ENCODE results near the gene MID1.

MID1 gene

DNA sequence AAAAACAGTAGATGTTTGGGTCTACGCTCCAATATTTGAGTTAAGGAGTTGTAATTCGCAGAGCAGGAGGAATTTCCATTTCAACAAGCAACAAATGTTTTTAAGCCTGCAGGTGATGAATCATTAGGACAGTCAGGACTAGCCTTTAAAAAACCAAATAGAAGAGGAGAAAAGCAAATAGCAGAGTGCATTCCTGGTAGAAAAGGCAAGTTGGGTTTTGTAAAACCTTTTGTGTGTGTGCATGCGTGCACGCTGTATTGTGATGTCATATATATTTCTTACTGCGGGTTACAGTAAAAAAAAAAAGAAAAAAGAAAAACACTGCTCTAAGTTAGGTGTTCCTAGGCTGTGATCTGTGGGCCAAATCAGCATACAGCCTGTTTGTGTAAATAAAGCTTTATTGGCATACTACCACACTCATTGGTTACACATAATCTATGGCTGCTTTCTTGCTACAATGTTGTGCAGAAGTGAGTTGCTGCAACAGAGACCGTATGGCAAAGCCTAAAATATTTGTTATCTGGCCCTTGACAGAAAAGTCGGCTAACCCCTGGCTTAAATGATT is 135.6 kb downstream of the MID1 start:
- no peak for DNase-seq

DNA sequence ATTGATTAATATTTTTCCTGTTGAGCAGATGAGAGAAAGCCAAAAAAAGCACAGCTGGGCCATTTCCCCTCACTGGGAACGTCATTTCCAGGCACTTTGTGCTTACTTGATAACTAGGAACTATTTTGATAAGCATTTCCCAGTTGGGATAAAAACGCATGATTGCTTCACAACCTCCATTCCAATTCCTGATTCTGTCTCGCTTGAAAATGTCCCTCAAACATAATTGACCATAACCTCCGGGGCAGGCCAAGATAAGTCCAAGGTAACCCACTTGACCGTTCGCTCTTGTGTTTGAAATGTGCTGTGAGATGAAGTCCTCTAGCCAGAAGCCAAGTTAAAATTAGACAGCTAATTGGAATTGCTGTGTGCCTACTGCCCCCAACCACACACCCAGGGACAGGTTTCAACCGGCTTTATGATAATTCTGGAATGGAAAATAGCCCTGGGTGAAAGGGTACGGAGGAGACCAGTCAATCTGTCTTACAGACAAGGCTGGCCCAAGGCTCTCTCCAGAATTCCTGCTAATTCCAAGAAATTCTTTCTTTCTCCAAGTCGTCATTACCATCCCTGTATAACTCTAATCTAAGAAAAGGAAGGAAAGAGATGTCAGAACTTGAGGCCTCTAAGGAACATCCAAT is 137.1 kb downstream of the MID1 start:
- no peak for DNase-seq

DNA sequence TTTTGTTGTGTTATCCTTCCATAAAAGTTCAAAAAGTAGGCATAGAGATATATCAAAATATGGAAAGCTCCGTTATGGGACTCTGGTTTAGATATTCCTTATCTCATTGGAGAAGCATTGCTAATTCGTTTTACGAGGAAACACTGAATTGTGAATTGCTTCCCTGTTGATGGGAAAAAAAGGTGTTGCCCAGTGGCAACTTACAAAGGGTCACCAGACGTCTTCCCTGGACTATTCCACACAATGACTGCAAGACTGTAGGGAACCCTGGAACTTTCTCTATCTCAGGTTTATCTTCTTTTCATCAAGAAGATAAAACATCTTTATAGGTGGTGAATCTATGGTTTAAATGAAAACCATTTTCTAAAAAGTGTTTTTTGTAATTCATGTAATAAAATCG is 137.7 kb downstream of the MID1 start:
- DNase-seq: no peak

DNA sequence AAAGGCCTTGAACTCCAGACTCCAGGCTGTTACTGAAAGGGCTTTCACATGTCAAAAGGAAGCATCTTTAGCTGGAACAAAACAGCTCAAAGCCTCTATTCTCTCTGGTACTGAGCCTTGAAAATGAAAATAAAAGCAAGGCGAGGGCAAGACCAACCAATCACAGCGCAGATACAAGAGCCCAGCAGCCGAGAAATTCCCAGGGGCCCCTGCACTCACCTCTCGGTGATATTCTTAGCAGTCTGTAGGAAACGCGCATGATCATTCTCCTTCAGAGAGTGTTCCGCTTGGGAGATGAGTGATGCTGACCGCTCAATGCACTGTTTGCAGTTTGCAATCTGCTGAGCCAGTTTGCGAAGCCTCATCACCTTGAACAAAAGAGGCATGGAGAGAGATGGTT is 138.1 kb downstream of the MID1 start:
- DNase-seq: peak; percentile 50

DNA sequence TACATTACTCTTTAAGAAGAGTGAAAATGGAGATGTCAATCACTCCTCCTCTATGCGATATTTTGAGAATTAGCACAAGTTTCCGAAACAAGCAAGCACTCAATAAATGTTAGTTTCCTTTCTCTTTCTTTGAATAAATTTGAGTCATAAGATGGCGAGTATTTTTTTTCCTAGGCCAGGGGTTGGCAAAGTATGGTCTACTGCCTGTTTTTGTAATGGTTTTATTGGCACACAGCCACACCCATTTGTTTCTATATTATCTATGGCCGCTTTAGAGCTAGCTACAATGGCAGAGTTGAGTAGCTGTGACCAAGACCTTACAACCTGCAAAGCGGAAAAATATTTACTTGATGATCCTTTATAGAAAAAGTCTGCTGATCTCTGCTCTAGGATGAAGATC is 139.5 kb downstream of the MID1 start:
- no peak for DNase-seq

DNA sequence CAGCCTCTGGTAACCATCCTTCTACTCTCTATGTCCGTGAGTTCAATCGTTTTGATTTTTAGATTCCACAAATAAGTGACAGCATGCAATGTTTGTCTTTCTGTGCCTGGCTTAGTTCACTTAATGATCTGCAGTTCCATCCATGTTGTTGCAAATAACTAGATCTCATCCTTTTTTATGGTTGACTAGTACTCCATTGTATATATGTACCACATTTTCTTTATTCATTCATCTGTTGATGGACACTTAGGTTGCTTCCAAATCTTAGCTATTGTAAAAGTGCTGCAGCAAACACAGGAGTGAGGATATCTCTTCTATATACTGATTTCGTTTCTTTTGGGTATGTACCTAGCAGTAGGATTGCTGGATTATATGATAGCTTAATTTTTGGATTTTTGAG is 140.9 kb downstream of the MID1 start:
- DNase-seq: no peak

DNA sequence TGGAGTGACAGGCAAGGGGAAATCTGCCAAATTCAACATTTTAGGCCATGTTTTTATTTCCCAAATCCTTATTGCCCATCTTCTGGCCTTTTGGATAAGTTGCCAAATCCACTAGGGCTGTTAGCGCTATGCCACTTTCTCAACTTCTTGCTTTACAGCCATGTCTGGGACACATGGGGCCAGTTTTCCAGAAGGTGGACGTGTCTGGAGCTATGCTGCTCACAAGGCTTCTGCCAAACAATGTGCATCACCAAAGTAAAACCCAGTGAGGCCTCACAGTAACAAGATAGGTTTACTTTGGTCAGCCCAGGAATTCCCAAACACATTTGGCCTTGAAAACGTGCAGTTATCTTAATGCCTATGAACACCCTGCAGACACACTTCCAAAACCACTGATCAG is 142.9 kb downstream of the MID1 start:
- no peak for DNase-seq

DNA sequence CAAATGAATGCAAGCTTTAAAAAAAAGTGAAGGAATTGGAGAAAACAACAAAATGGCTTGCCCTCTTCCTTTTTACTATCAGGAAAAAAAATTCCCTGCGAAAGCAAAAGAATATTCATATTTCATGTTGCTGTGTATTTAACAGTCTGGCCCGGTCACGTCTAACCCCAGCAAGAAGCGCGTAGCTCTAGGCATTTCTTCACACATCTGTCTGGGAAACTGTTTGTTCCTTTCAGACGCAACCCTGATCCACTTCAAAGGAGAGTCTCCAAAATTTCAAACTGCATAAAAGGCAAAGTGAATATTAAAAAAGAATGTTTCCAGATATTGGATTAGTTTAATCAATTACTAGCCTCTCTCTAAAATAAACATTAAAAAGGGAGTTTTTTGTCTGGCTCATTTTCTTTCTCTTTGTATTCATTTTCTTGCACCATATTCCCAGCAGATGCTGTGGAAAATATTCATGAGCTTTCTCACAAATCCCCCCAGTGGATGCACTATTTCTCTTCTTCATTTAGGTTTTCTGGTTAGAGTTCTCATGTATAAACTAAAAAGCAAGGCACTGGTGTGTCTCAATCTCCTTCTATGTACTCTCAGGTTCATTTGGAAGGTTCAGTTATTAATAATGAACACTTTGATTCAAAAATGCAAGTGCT is 145.3 kb downstream of the MID1 start:
- DNase-seq: no peak

DNA sequence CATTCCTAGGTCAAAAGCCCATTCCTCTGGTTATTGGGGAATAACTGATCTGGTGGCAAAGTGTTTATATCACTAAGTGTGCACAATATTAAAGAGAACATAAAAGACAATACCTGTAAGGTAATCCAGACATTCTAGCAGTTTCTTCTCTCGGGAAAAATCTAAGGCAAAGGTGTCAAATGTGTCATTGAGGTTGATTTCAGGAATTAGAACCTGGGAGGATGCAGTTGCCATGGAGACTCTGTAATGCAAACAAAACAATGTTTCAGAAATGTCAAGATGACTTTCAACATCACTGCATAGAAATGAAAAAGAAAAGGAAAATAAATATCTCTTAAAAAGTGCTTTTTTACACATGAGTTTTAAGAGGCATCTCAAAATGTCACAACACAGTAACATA is 145.9 kb downstream of the MID1 start:
- no peak for DNase-seq

DNA sequence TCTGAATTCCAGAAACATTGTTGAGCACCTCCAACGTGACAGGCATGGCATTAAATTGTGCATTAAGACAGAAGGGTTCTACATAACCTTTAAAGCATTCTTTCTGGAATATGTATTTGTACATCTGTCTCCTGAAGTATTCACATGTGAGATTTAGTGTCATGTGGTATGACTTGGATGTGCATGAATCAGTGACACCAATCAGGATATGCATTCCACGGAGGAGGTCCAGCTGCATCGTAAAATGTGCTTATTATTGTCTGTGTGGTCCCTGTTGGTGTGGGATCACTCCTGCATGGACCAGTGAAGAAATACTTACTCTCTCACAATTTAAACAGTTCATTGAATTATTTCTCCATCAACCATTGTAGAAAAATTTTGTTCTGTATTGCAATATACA is 149.0 kb downstream of the MID1 start:
- no peak for DNase-seq

DNA sequence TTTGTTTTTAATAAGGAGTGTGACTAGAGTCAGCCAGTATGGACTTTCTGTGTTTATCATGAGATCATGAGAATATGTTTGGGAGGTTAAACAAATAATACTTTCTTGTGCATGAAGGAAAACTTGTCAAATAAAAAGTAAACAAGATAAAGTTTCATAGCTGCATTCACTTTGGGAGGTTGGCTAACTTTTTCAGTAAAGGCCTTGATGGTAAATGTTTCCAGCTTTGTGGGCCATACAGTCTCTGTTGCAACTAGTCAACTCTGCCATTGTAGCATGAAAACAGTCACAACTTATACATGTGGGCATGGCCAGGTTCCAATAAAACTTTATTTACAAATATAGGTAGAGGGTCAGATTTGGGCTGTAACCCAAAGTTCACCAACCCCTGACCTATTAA is 150.4 kb downstream of the MID1 start:
- no peak for DNase-seq

DNA sequence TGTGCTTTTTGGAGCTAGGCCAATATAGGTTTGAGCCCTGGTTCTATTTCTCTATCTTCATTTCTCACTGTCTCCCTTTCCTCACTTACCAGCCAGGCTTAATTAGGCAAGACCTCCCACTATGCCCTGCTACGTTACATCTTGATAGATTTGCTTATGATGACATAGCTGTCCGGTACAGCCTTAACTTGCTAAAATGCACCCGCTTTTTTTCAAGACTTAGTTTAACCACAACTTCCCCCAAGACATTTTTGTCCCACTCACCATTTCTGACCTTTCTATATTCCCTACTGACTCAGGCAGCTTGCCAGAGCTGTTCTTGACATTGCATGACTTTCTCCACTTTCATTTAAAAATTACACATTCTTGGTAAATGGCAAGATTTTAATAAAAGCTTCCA is 152.6 kb downstream of the MID1 start:
- no peak for DNase-seq

DNA sequence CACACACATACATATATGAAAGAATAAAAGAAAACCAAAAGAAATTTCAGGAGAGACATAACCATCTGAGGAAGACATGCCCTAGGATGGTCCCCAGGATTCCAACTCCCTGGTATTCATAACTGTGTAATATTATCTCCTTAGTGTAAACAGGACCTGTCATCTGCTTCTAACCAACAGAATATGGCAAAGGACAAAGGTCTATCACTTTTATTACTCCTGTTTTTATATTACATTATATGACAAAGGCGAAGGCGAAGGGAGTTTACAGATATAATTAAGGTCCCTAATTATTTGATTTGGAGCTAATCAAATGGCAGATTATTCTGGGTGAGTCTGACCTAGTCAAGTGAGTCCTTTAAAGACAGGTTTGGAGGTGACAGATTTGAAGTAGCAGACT is 155.1 kb downstream of the MID1 start:
- no peak for DNase-seq

DNA sequence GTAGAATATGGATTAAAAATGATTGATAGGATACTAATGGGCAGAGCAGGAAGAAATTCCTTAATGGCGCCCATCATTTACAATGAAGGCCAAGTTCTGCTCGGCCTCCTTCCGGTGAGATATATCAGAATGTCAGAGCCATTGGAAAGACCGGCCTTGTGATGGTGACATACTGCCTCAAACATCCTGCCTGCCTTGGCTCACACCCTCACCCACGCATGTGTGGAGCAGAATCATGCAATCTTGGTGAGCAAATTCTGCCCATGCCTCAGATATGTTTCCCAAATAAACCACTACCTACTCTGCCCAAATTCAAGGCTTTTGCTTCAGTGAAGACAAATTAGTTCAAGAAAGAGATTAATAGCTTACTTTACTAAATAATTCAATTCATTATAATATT is 163.3 kb downstream of the MID1 start:
- DNase-seq: no peak

DNA sequence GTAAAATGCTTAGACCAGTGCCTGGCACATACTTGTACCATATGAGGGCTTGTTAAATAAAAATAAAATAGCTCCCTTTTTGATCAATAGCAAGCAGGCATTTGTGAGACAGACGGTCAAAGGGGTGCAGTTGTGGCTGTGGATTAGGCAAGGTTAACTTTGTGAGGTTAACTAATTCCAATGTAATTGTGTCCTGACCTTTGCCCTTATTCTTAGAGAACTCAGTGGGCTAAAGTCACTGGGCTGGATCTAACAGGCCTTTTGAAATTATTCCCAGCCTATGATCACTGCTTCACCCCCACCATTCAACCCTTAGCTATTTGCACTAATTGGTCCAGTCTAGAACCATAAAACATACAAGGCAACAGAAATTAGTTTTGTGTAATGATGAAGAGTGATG is 166.4 kb downstream of the MID1 start:
- no peak for DNase-seq

DNA sequence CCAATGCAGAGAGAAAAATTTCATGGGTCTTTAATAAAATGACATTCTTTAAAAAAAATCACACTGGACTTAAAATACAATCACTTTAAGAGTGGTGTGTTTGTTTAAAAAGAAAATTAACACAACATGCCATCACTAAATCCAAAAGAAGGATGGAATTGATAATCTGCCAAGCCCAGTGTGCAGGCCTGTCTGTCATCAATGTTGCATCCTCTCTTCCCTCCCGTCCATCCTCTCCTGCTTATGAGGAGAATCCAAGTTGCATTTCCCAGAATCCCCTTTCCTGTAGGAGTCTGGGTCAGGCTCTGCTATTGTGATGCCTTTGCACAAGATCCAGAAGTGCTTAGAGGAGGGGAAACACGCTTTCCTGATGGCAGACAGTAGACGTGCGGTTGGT is 169.4 kb downstream of the MID1 start:
- DNase-seq: no peak

DNA sequence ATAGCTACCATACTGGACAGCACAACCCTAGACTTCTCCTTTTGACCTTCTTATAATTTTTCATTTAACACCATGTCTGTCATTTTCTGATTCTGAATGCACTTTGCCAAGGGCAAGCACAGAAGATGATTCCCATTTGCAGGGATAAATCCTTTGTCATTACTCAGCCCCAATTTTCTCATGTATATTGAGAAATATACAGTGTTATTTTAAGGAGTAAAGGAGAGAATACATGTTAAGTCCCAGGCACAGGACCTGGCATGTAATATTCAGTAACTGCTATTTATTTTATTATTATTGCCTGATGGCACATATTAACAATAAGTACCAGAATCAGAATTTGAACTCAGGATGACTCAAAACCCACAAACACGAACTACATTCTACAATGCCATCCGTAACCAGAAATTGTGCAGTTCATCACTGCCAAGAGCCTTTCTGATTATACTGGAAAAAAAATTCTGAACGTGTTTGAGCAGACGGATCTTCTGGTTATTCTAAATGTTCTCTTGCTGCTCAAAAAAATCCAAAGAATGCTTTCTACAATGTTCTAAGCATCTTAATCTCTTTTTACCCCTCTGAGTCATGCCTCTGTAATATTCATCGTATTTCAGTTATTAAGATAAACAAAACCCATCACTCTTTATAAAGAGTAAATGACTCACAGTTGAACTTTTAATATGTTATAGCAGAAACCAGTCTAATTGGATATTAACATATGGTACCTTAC is 170.0 kb downstream of the MID1 start:
- DNase-seq: no peak

DNA sequence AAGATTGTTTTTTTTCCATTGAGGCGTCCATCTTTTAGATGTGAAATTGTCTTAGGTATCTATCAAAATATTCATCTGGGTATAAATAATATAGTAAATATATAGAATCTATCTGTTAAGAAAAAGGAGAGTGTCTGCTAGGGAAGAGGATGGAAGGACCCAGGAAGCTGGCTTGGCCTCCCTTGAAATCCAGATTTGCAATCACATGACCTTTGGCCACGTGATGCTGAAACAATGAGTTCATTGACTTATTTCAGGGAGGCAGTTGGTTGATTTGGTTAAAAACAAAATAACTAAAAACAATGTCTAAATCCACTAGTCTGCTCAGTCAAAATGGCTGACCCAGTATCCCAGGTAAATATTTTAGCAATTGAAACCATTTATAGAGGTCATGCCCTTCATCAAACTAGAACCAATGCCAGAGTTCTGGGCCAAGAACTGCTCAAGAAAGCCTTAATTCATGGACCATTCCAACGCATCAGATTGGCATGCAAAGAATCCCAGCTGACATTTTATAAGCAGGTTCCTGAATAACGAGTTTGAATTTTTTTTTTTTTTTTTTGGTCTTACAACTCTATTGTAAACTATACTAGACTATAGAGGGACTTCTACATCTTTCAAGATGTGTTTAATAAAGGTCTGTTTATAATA is 172.7 kb downstream of the MID1 start:
- DNase-seq: no peak

DNA sequence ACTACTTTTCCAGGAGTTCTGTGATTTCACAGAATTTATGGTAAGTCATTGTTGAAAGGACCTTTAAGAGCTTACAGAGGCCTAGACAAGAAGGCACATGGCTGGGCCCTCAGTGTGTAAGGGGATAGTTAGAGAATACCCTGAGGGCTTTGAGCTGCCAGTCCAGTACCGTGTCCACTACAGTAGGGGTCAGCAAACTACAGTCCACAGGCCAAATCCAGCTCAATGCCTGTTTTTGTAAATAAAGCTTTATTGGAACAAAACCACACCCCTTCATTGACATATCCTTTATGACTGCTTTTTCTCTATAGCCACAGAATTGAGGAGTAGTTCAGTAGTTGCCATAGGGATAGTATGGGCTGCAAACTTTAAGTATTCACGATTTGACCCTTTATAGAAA is 176.2 kb downstream of the MID1 start:
- no peak for DNase-seq

DNA sequence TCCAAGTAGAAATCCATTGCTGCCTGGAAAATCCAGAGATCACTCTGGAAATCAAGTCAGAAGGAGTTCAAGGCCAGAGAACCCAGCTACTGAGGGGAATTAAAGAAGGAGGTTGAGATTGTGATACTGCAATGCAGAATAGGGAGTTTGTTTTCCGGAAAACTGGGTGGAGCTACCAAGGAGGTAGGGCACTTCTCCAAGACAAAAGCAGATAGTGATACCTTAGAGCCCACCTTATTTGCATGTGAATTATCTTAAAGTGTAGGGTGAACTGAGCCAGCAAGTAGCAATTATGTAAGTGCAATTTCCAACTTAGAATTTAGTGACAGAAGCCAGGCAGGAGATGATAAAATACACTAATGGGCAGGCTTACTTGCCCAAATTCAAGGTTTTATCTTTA is 178.9 kb downstream of the MID1 start:
- DNase-seq: no peak

DNA sequence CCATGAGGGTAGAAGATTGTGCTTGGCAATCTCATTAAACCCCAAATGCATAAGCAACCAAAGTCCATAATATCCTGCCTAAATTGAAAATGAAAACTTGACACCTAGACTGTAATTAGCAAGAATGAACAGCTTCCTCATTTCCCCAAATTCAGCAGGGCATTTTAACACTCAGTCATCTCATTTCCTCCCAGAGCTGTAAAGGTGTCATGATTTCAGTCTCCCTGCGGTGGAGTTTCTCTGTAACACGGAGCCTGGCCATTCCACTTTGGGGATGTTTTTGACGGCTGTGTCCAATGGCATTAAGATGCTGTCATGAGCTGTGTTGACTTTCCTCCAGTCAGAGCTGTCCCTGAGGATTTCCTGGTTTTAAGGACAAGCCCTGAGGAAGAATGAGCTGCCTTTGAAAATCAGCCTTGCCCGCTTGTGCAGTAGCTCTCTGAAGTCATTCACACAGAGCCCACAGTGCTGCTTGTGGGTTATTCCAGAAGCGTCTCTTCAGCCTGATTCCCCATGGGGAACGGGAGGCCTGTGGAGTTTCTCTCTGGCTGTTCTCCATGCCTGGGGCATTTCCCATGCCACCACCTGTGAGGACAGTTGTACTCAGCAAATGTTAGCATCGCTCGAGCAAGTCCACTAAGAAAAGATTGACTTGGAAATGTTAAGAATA is 187.0 kb downstream of the MID1 start:
- no peak for DNase-seq

DNA sequence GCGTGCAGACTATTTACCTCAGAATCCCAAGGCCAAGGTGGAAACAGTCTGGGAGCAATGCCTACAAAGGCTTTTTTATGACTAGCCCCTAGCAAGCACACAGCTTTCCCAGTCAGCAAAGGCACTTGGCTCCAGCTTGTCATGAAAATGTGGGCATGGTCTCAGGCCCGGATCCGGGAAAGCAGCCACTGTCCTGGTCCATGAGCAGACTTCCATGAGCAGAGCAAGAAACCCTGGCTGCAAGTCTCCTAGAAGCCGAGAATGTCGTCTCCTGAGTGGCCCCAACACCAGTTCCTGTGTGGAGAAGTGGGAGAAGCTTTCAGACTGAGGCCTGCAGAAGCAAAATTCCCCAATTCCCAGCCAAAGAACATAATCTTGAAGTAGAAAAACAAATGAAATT is 190.5 kb downstream of the MID1 start:
- DNase-seq: no peak

DNA sequence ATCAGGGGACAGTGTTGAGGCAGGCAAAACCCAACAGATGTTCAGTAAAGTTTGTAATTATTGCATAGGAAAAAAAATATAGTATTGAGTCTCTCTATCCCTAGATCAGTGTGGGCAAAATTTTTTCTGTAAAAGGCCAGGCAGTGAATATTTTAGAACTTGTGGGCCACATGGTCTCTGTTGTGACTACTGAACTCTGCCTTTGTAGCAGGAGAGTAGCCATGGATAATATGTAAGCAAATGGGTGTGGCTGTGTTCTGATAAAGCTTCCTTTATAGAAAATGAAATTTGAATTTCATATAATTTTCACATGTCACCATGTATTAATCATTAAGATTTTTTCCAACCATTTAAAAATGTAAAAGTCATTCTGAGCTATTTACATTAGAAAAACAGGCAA is 193.1 kb downstream of the MID1 start:
- no peak for DNase-seq

All from eye (tissue), 1 donor.